ENCODE results near the gene GPLD1. TPM values are rescaled to one million over a fixed set of nuclear protein-coding genes. Genes with fewer than 3 reads are reported as not detected.

The GPLD1 gene
- total RNA-seq, 4 donors from 2014 or later = 5.9 to 18.1 (median 13.0) TPM

GRCh38 chr6:24429146-24429545 is 60.2 kb downstream of the GPLD1 start:
- TF ChIP-seq CTCF (IDR thresholded peaks at IDR 0.05; ENCODE audit: low read depth) = no peak

- no peak for TF ChIP-seq CTCF (IDR thresholded peaks at IDR 0.05; ENCODE audit: low read depth)
Observed at GRCh38 chr6:24428615-24429014, 60.8 kb downstream of the GPLD1 start.

GRCh38 chr6:24426729-24427446 is 62.5 kb downstream of the GPLD1 start:
- no peak for TF ChIP-seq CTCF (IDR thresholded peaks at IDR 0.05; ENCODE audit: low read depth)

- no peak for TF ChIP-seq CTCF (IDR thresholded peaks at IDR 0.05; ENCODE audit: low read depth)
Observed at GRCh38 chr6:24425091-24425490, 64.3 kb downstream of the GPLD1 start.

- TF ChIP-seq CTCF (IDR thresholded peaks at IDR 0.05; ENCODE audit: low read depth) = no peak
Observed at GRCh38 chr6:24419526-24419925, 69.9 kb downstream of the GPLD1 start.

GRCh38 chr6:24415753-24416152 is 73.6 kb downstream of the GPLD1 start:
- no peak for TF ChIP-seq CTCF (IDR thresholded peaks at IDR 0.05; ENCODE audit: low read depth)

GRCh38 chr6:24412294-24412693 is 77.1 kb downstream of the GPLD1 start:
- no peak for TF ChIP-seq CTCF (IDR thresholded peaks at IDR 0.05; ENCODE audit: low read depth)
